WERI-Rb-1 (cell line): ENCODE data around the gene CPNE1.

Experiments used
- DNase-seq: peaks from one replicate; pipeline ENCODE4 v3.0.0-alpha.2; 2020
- H3K27ac ChIP-seq: fragments of 250-450 bp; sonication (Bioruptor Pico); 2 replicates; pipeline ENCODE4 v1.5.1; 2020; ENCODE audit warnings: mild to moderate bottlenecking, moderate library complexity
- H3K27me3 ChIP-seq: fragments of 250-450 bp; sonication (Bioruptor Pico); 2 replicates; pipeline ENCODE4 v1.5.1; 2021; ENCODE audit warnings: mild to moderate bottlenecking, low read depth, moderate library complexity; ENCODE audit not compliant: insufficient read depth, severe bottlenecking
- H3K36me3 ChIP-seq: fragments of 250-450 bp; sonication (Bioruptor Pico); 2 replicates; pipeline ENCODE4 v1.5.1; 2020; ENCODE audit warnings: mild to moderate bottlenecking, moderate library complexity
- H3K4me3 ChIP-seq: 2 replicates; pipeline ENCODE4 v1.5.1; 2011; ENCODE audit warnings: low read depth, mild to moderate bottlenecking, control low read depth, low read length
- H3K9me3 ChIP-seq: fragments of 250-450 bp; sonication (Bioruptor Pico); 2 replicates; pipeline ENCODE4 v1.5.1; 2021; ENCODE audit warnings: mild to moderate bottlenecking, moderate library complexity; ENCODE audit not compliant: severe bottlenecking
- TF ChIP-seq, protein P1 (sequence below): IDR thresholded peaks from 2 replicates; pipeline ENCODE4 v1.5.1; 2011; ENCODE audit warnings: low read depth, mild to moderate bottlenecking, control low read depth, inconsistent platforms, low read length

CPNE1 gene

GRCh38 chr20:35652641-35653429, 11.9 kb downstream of the CPNE1 start:
- no peak overlapping the region for H3K27ac ChIP-seq
- no peaks in the 10 kb centered on the region for H3K27me3 ChIP-seq
- H3K9me3 ChIP-seq, result no peaks in the 10 kb centered on the region
- H3K4me3 ChIP-seq, result no peak overlapping the region
- TF ChIP-seq, protein P1, sequence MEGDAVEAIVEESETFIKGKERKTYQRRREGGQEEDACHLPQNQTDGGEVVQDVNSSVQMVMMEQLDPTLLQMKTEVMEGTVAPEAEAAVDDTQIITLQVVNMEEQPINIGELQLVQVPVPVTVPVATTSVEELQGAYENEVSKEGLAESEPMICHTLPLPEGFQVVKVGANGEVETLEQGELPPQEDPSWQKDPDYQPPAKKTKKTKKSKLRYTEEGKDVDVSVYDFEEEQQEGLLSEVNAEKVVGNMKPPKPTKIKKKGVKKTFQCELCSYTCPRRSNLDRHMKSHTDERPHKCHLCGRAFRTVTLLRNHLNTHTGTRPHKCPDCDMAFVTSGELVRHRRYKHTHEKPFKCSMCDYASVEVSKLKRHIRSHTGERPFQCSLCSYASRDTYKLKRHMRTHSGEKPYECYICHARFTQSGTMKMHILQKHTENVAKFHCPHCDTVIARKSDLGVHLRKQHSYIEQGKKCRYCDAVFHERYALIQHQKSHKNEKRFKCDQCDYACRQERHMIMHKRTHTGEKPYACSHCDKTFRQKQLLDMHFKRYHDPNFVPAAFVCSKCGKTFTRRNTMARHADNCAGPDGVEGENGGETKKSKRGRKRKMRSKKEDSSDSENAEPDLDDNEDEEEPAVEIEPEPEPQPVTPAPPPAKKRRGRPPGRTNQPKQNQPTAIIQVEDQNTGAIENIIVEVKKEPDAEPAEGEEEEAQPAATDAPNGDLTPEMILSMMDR, result no peak
- no peak for DNase-seq
- peaks cover 59% of the 10 kb centered on the region for H3K36me3 ChIP-seq

DNA sequence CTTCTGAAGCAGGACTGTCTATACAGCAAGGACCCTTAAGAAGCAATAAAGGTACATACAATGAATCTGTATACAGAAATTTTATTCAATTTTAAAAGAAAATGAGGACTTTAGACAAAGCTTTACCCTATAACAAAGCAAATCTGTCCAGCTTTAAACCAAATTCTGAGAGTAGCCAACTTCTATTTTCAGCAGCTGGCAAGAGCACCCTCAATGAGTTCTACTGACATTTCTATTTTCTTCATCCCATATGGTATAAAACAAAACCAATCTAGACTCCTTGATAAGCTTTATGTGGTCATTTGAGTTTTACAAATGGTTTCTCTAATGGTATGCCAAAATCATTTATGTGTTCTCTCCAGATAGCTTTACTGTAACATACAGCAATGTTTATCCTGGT, 12.7 kb downstream of the CPNE1 start:
- Histone ChIP-seq H3K27me3 (no peaks in the 10 kb centered on the region), H3K4me3 (no peak overlapping the region), H3K27ac (no peak overlapping the region), H3K9me3 (no peaks in the 10 kb centered on the region), H3K36me3 (peaks cover 52% of the 10 kb centered on the region)
- TF ChIP-seq, protein P1, result no peak
- DNase-seq, result no peak

DNA sequence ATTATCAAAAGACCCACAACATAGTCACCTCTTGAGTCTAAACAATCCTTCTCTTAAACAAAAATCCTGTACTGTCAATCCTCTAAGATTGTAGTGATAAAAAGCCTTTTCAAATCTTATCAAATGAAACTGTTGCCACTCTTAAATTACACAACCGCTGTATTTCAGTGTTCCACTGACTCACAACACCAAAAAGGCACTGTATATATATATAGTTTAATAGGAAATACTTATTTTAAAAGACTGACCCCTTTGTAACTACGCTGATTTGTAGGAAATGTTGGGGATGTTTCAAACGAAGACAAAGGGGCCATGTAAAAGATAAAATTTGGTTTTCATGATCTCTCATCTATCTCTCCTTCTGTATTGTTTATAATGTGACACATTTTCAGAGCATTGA, 14.1 kb downstream of the CPNE1 start:
- no peak overlapping the region for H3K27ac ChIP-seq
- H3K4me3 ChIP-seq, result no peak overlapping the region
- no peaks in the 10 kb centered on the region for H3K27me3 ChIP-seq
- TF ChIP-seq, protein P1, result no peak
- no peak for DNase-seq
- peaks cover 47% of the 10 kb centered on the region for H3K36me3 ChIP-seq
- no peaks in the 10 kb centered on the region for H3K9me3 ChIP-seq

DNA sequence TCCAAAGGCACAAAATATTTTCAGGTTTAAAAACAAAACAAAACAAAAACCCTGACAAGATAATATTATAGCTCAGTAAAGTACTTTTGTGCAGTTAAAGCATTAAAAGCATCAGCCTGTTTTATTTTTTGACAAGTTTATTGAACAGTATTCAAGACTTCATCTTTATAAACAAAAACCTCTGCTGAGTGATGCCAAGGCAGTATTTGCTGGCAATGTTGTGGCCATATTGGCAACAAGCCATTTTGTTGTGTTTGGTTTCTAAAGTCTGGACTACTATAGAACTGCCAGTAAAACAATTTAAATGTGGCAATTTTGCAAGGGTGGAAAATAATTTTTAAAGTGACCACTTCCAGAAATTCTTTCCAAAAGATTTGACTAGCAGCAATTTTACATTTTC, 15.9 kb downstream of the CPNE1 start:
- TF ChIP-seq, protein P1, result no peak
- H3K27ac ChIP-seq, result no peak overlapping the region
- no peak for DNase-seq

GRCh38 chr20:35644806-35645205, 19.9 kb downstream of the CPNE1 start:
- peak overlapping the region; percentile 19; the same call in 1 of the 2 replicates for H3K27ac ChIP-seq
- no peaks in the 10 kb centered on the region for H3K27me3 ChIP-seq
- H3K36me3 ChIP-seq, result peaks cover 6% of the 10 kb centered on the region; the same call in 1 of the 2 replicates
- no peak for DNase-seq
- TF ChIP-seq, protein P1, result no peak
- H3K9me3 ChIP-seq, result no peaks in the 10 kb centered on the region
- H3K4me3 ChIP-seq, result no peak overlapping the region

More for the DNA sequence above, 15.9 kb downstream of the CPNE1 start:
- H3K36me3 ChIP-seq, result peaks cover 31% of the 10 kb centered on the region
- no peaks in the 10 kb centered on the region for H3K9me3 ChIP-seq
- no peak overlapping the region for H3K4me3 ChIP-seq
- H3K27me3 ChIP-seq, result no peaks in the 10 kb centered on the region
